Stimulated activated CD4-positive, alpha-beta T cell treated with anti-CD3 and anti-CD28 coated beads, Interleukin-1b, Interleukin-23, amount 100 ng/mL, for 24 hours (primary cell): ENCODE measurements around the gene CDH12.
"Not testable (repeated sequence)": the region's sequence is repeated elsewhere in the genome, so short reads cannot be mapped to it uniquely, and the experiment has no call there.

Experiments used
- DNase-seq, 4 experiments: peaks; one replicate each; pipeline ENCODE4 v3.0.0-alpha.2; 2020; ENCODE audit warnings: low read depth in 4 of 4, low spot score in 1 of 4

The CDH12 gene

GRCh38 chr5:22165931-22166330, 687.2 kb downstream of the CDH12 start:
- DNase-seq = not testable (repeated sequence)

- DNase-seq = not testable (repeated sequence)
Observed at GRCh38 chr5:22164910-22165748, 688.0 kb downstream of the CDH12 start.

GRCh38 chr5:22156953-22157352, 696.2 kb downstream of the CDH12 start:
- not testable (repeated sequence) for DNase-seq

- not testable (repeated sequence) for DNase-seq
Observed at GRCh38 chr5:22154779-22155178, 698.4 kb downstream of the CDH12 start.

- DNase-seq = not testable (repeated sequence)
Observed at GRCh38 chr5:22151801-22152200, 701.3 kb downstream of the CDH12 start.

GRCh38 chr5:22140418-22140817, 712.7 kb downstream of the CDH12 start:
- not testable (repeated sequence) for DNase-seq

GRCh38 chr5:22139662-22140300, 713.4 kb downstream of the CDH12 start:
- not testable (repeated sequence) for DNase-seq

- DNase-seq = no peak
Observed at GRCh38 chr5:22111320-22111719, 741.8 kb downstream of the CDH12 start.

- DNase-seq = no peak
Observed at GRCh38 chr5:22109315-22109714, 743.8 kb downstream of the CDH12 start.

GRCh38 chr5:22108545-22108944, 744.6 kb downstream of the CDH12 start:
- DNase-seq = no peak

GRCh38 chr5:22102823-22103359, 750.3 kb downstream of the CDH12 start:
- DNase-seq = no peak

- no peak for DNase-seq
Observed at GRCh38 chr5:22088517-22088916, 764.6 kb downstream of the CDH12 start.

GRCh38 chr5:22079566-22079965, 773.6 kb downstream of the CDH12 start:
- no peak for DNase-seq

GRCh38 chr5:22079002-22079401, 774.1 kb downstream of the CDH12 start:
- DNase-seq = no peak

- DNase-seq = no peak
Observed at GRCh38 chr5:22076586-22076985, 776.6 kb downstream of the CDH12 start.

GRCh38 chr5:22070186-22070728, 782.9 kb downstream of the CDH12 start:
- DNase-seq = no peak

- no peak for DNase-seq
Observed at GRCh38 chr5:22063717-22064116, 789.4 kb downstream of the CDH12 start.

GRCh38 chr5:22058620-22059019, 794.5 kb downstream of the CDH12 start:
- DNase-seq = no peak

GRCh38 chr5:22057012-22057411, 796.1 kb downstream of the CDH12 start:
- no peak for DNase-seq

- DNase-seq = no peak
Observed at GRCh38 chr5:22056601-22057000, 796.5 kb downstream of the CDH12 start.

- no peak for DNase-seq
Observed at GRCh38 chr5:22053195-22053594, 799.9 kb downstream of the CDH12 start.

GRCh38 chr5:22051881-22052280, 801.3 kb downstream of the CDH12 start:
- no peak for DNase-seq
